H9 (cell line): Measurements from ENCODE around the gene RIPK4. TPM values are rescaled to one million over a fixed set of nuclear protein-coding genes. Genes with fewer than 3 reads are reported as not detected.

ENCODE experiments used
- DNase-seq: peaks from one replicate; pipeline ENCODE4 v3.0.0-alpha.2; 2017
- H2AFZ ChIP-seq: one replicate; pipeline ENCODE4 v1.6.1; 2013; ENCODE audit warnings: mild to moderate bottlenecking, low read length, control low read depth, moderate library complexity
- H2AK5ac ChIP-seq: 2 replicates; pipeline ENCODE4 v1.6.1; 2013; ENCODE audit warnings: low read length, control low read depth, mixed read lengths; ENCODE audit not compliant: insufficient read length
- H2BK120ac ChIP-seq: one replicate; pipeline ENCODE4 v1.6.1; 2013; ENCODE audit warnings: low read depth, mild to moderate bottlenecking, low read length, control low read depth, inconsistent platforms; ENCODE audit not compliant: poor library complexity, severe bottlenecking
- H2BK12ac ChIP-seq: 2 replicates; pipeline ENCODE4 v1.6.1; 2013; ENCODE audit warnings: low read length, control low read depth, mixed read lengths, low read depth; ENCODE audit not compliant: insufficient read length
- H2BK15ac ChIP-seq: 2 replicates; pipeline ENCODE4 v1.6.1; 2013; ENCODE audit warnings: low read depth, low read length, control low read depth
- H2BK20ac ChIP-seq: one replicate; pipeline ENCODE4 v1.6.1; 2013; ENCODE audit warnings: low read depth, mild to moderate bottlenecking, low read length, control low read depth, inconsistent platforms; ENCODE audit not compliant: poor library complexity, severe bottlenecking
- H2BK5ac ChIP-seq: 2 replicates; pipeline ENCODE4 v1.6.1; 2013; ENCODE audit warnings: low read length, control low read depth, mixed read lengths; ENCODE audit not compliant: insufficient read length
- H3K14ac ChIP-seq: 2 replicates; pipeline ENCODE4 v1.6.1; 2013; ENCODE audit warnings: low read length, control low read depth; ENCODE audit not compliant: insufficient read depth
- H3K18ac ChIP-seq: 2 replicates; pipeline ENCODE4 v1.6.1; 2013; ENCODE audit warnings: low read depth, mild to moderate bottlenecking, mixed read lengths, low read length, control low read depth; ENCODE audit not compliant: insufficient read length
- H3K23ac ChIP-seq: 2 replicates; pipeline ENCODE4 v1.6.1; 2013; ENCODE audit warnings: low read length, control low read depth, mixed read lengths, low read depth; ENCODE audit not compliant: insufficient read length
- H3K23me2 ChIP-seq: 2 replicates; pipeline ENCODE4 v1.6.1; 2013; ENCODE audit warnings: low read depth, mild to moderate bottlenecking, mixed read lengths, low read length, control low read depth; ENCODE audit not compliant: insufficient read length, poor library complexity, severe bottlenecking
- H3K27ac ChIP-seq: 2 replicates; pipeline ENCODE4 v1.5.1; 2013; ENCODE audit warnings: low read length, control low read depth, mixed read lengths, low read depth; ENCODE audit not compliant: insufficient read length
- H3K27me3 ChIP-seq: 2 replicates; pipeline ENCODE4 v1.6.1; 2013; ENCODE audit warnings: low read length, control low read depth, inconsistent platforms; ENCODE audit not compliant: insufficient read depth
- H3K4ac ChIP-seq: 2 replicates; pipeline ENCODE4 v1.6.1; 2013; ENCODE audit warnings: low read depth, mild to moderate bottlenecking, control low read depth, inconsistent platforms, low read length, moderate library complexity
- H3K4me1 ChIP-seq: 2 replicates; pipeline ENCODE4 v1.6.1; 2013; ENCODE audit warnings: low read length, control low read depth, inconsistent platforms; ENCODE audit not compliant: insufficient read depth
- H3K4me2 ChIP-seq: 2 replicates; pipeline ENCODE4 v1.6.1; 2013; ENCODE audit warnings: low read length, control low read depth, mixed read lengths; ENCODE audit not compliant: insufficient read length, insufficient read depth
- H3K56ac ChIP-seq: 2 replicates; pipeline ENCODE4 v1.6.1; 2013; ENCODE audit warnings: low read depth, mild to moderate bottlenecking, mixed read lengths, low read length, control low read depth; ENCODE audit not compliant: insufficient read length
- H3K79me1 ChIP-seq: 2 replicates; pipeline ENCODE4 v1.6.1; 2013; ENCODE audit warnings: low read depth, mild to moderate bottlenecking, moderate library complexity, low read length, control low read depth, inconsistent platforms; ENCODE audit not compliant: insufficient read depth, poor library complexity, severe bottlenecking
- H3K79me2 ChIP-seq: 2 replicates; pipeline ENCODE4 v1.6.1; 2013; ENCODE audit warnings: low read length, control low read depth, inconsistent platforms; ENCODE audit not compliant: insufficient read depth
- H3K9ac ChIP-seq: 2 replicates; pipeline ENCODE4 v1.6.1; 2013; ENCODE audit warnings: low read length, control low read depth, mixed read lengths; ENCODE audit not compliant: insufficient read length; ENCODE audit errors: extremely low read depth
- H3K9me3 ChIP-seq: one replicate; pipeline ENCODE4 v1.6.1; 2013; ENCODE audit warnings: low read depth, low read length, inconsistent platforms; ENCODE audit not compliant: control insufficient read depth
- H3T11ph ChIP-seq: one replicate; pipeline ENCODE4 v1.6.1; 2013; ENCODE audit warnings: mild to moderate bottlenecking, low read length, control low read depth, inconsistent platforms
- H4K20me1 ChIP-seq: one replicate; pipeline ENCODE4 v1.6.1; 2013; ENCODE audit not compliant: control insufficient read depth, insufficient read length, insufficient read depth
- H4K5ac ChIP-seq: 2 replicates; pipeline ENCODE4 v1.6.1; 2013; ENCODE audit warnings: low read depth, mild to moderate bottlenecking, mixed read lengths, low read length, control low read depth; ENCODE audit not compliant: insufficient read length
- H4K8ac ChIP-seq: replicated peaks from 2 replicates; pipeline ENCODE4 v1.6.1; 2013; ENCODE audit warnings: low read length, control low read depth, mixed read lengths, low read depth; ENCODE audit not compliant: insufficient read length
- H4K91ac ChIP-seq: 2 replicates; pipeline ENCODE4 v1.6.1; 2013; ENCODE audit warnings: low read depth, mild to moderate bottlenecking, moderate library complexity, mixed read lengths, low read length, control low read depth; ENCODE audit not compliant: insufficient read length
- H3K27ac Mint-ChIP-seq, 3 experiments: 2 replicates in 2 of 3; 3 replicates in 1 of 3; pipeline ENCODE4 v1.8.0; 2020 to 2021; ENCODE audit warnings: mixed read lengths in 3 of 3, mild to moderate bottlenecking in 1 of 3, moderate library complexity in 1 of 3
- H3K27me3 Mint-ChIP-seq: 2 replicates; pipeline ENCODE4 v1.8.0; 2021; ENCODE audit warnings: low read depth, mild to moderate bottlenecking, moderate library complexity, mixed read lengths
- H3K36me3 Mint-ChIP-seq, 3 experiments: 2 replicates in 2 of 3; 3 replicates in 1 of 3; pipeline ENCODE4 v1.8.0; 2020 to 2021; ENCODE audit warnings: low read depth in 3 of 3, mixed read lengths in 3 of 3; ENCODE audit not compliant: insufficient read depth in 1 of 3
- H3K4me1 Mint-ChIP-seq, 2 experiments: 2 replicates each; pipeline ENCODE4 v1.8.0; 2020; ENCODE audit warnings: mixed read lengths in 2 of 2
- H3K4me3 Mint-ChIP-seq, 2 experiments: 2 replicates in 1 of 2; 3 replicates in 1 of 2; pipeline ENCODE4 v1.8.0; 2020 to 2021; ENCODE audit warnings: mild to moderate bottlenecking in 2 of 2, mixed read lengths in 2 of 2, moderate library complexity in 1 of 2
- H3K9me3 Mint-ChIP-seq, 2 experiments: 2 replicates in 1 of 2; 3 replicates in 1 of 2; pipeline ENCODE4 v1.8.0; 2020; ENCODE audit warnings: mild to moderate bottlenecking in 2 of 2, mixed read lengths in 2 of 2, moderate library complexity in 1 of 2
- CTCF ChIP-seq: fragments of 200-600 bp; sonication (generic); conservative IDR thresholded peaks from 3 replicates; pipeline ENCODE4 v1.8.0; 2021; ENCODE audit warnings: antibody characterized with exemption, mild to moderate bottlenecking
- WGBS: extraction: QIAGEN DNeasy Blood & Tissue Kit; methylation state at CpG from one replicate; pipeline ENCODE4 v1.1.7; 2013; ENCODE audit warnings: missing lambda C conversion rate, low lambda C conversion rate, mixed read lengths; ENCODE audit not compliant: insufficient read length; ENCODE audit errors: extremely low coverage; 5-methylcytosine and 5-hydroxymethylcytosine counted together
- total RNA-seq: library from RNA; stranded (reverse); gene quantifications from 2 replicates; pipeline ENCODE4 v1.2.1, GENCODE V29; 2021

The RIPK4 gene
- total RNA-seq, 1 experiment from 2014 or later, result 2.9 TPM

- H3K56ac ChIP-seq, result no peak overlapping the region
- H2BK20ac ChIP-seq, result no peak overlapping the region
- no peaks in the 10 kb centered on the region for H3K9me3 ChIP-seq
- no peaks in the 10 kb centered on the region for H3K36me3 Mint-ChIP-seq
- no peak overlapping the region for H3T11ph ChIP-seq
- H2BK15ac ChIP-seq, result no peak overlapping the region
- no peak overlapping the region for H4K5ac ChIP-seq
- peaks cover 51% of the 10 kb centered on the region for H3K27me3 ChIP-seq
- no peak overlapping the region for H2AK5ac ChIP-seq
- H3K4ac ChIP-seq, result no peak overlapping the region
- peaks cover 0 to 2% of the 10 kb centered on the region in 2 experiments; a peak in 2 of 5 replicates for H3K9me3 Mint-ChIP-seq
- H3K4me2 ChIP-seq, result no peak overlapping the region
- H4K8ac ChIP-seq, result no peak overlapping the region
- H3K27ac Mint-ChIP-seq, result no peak overlapping the region
- no peak for DNase-seq
- H3K4me1 Mint-ChIP-seq, result peaks cover 46 to 63% of the 10 kb centered on the region in 2 experiments
- H4K20me1 ChIP-seq, result no peaks in the 10 kb centered on the region
- no peak overlapping the region for H2BK12ac ChIP-seq
- 0 out of 2 replicates have a peak, but pooled peaks cover 2% of the 10 kb centered on the region for H3K4me1 ChIP-seq
- H4K91ac ChIP-seq, result no peak overlapping the region
- H3K27me3 Mint-ChIP-seq, result peaks cover 82% of the 10 kb centered on the region
- no CpG with 5 or more reads among the region's 5 CpGs for WGBS
- H3K23me2 ChIP-seq, result peaks cover 9% of the 10 kb centered on the region
- no peak overlapping the region for H2BK120ac ChIP-seq
- no peak overlapping the region for H3K14ac ChIP-seq
- H3K79me1 ChIP-seq, result no peaks in the 10 kb centered on the region
- H3K9ac ChIP-seq, result no peak overlapping the region
- H3K23ac ChIP-seq, result no peak overlapping the region
- no peak overlapping the region for H3K27ac ChIP-seq
- no peak overlapping the region for H3K18ac ChIP-seq
- no peaks in the 10 kb centered on the region for H3K79me2 ChIP-seq
- no peak overlapping the region; a peak in 1 of 5 replicates for H3K4me3 Mint-ChIP-seq
- no peak for TF ChIP-seq CTCF
- no peak overlapping the region for H2AFZ ChIP-seq
- H2BK5ac ChIP-seq, result no peak overlapping the region
These were observed 3.1 kb upstream of the RIPK4 start for GRCh38 chr21:41769933-41770332.
